SU-DHL-6 (cell line): Measurements from ENCODE around the gene NELL2.
A peak's percentile ranks its signal among the peaks of the same experiment; 100 is the strongest.

Experiments
- H2AFZ ChIP-seq: fragments of 200-600 bp; sonication (generic); 2 replicates; pipeline ENCODE4 v1.6.1; 2014; ENCODE audit warnings: low read depth, mild to moderate bottlenecking, moderate library complexity, mixed read lengths, antibody characterized with exemption, low read length; ENCODE audit not compliant: severe bottlenecking
- H3F3A ChIP-seq: fragments of 200-600 bp; shearing (Covaris generic); 2 replicates; pipeline ENCODE4 v1.6.0; 2016; ENCODE audit warnings: antibody characterized with exemption, mild to moderate bottlenecking; ENCODE audit not compliant: insufficient read depth
- H3K27ac ChIP-seq: fragments of 200-600 bp; sonication (generic); 2 replicates; pipeline ENCODE4 v1.5.1; 2016; ENCODE audit warnings: low read depth, mild to moderate bottlenecking, low read length, moderate library complexity, mixed read lengths
- H3K27me3 ChIP-seq: fragments of 200-600 bp; sonication (generic), shearing (Covaris generic); 2 replicates; pipeline ENCODE4 v1.6.0; 2014; ENCODE audit warnings: mild to moderate bottlenecking, low read length
- H3K36me3 ChIP-seq: fragments of 200-600 bp; sonication (generic); 2 replicates; pipeline ENCODE4 v1.6.1; 2014; ENCODE audit warnings: mild to moderate bottlenecking, low read length, mixed read lengths
- H3K4me2 ChIP-seq: fragments of 300-600, 200-600 bp; shearing (Covaris generic), sonication (generic); 2 replicates; pipeline ENCODE4 v1.6.0; 2014; ENCODE audit warnings: low read length, low read depth, mild to moderate bottlenecking; ENCODE audit not compliant: poor library complexity, severe bottlenecking
- H3K4me3 ChIP-seq: fragments of 200-600 bp; sonication (generic); 2 replicates; pipeline ENCODE4 v1.5.1; 2014; ENCODE audit warnings: antibody characterized with exemption, low read length, mild to moderate bottlenecking, mixed read lengths; ENCODE audit not compliant: insufficient read depth, poor library complexity, severe bottlenecking
- H3K79me2 ChIP-seq: fragments of 200-600 bp; sonication (generic); 2 replicates; pipeline ENCODE4 v1.6.1; 2014; ENCODE audit warnings: mild to moderate bottlenecking, low read length, moderate library complexity; ENCODE audit not compliant: insufficient read depth
- H3K9ac ChIP-seq: fragments of 200-600 bp; sonication (generic); 2 replicates; pipeline ENCODE4 v1.7.0; 2014; ENCODE audit warnings: mild to moderate bottlenecking, low read length
- H3K9me2 ChIP-seq: fragments of 200-600 bp; sonication (generic); replicated peaks from 2 replicates; pipeline ENCODE4 v1.6.1; 2014; ENCODE audit warnings: low read length; ENCODE audit not compliant: insufficient read depth
- H3K9me3 ChIP-seq: fragments of 200-600 bp; sonication (generic); 2 replicates; pipeline ENCODE4 v1.6.1; 2014; ENCODE audit warnings: low read length, mixed read lengths; ENCODE audit not compliant: insufficient read depth
- H4K20me1 ChIP-seq: fragments of 200-600 bp; sonication (generic); 2 replicates; pipeline ENCODE4 v1.6.1; 2014; ENCODE audit warnings: low read depth, mild to moderate bottlenecking, antibody characterized with exemption, low read length, moderate library complexity, mixed read lengths
- EZH2phosphoT487 ChIP-seq: fragments of 200-600 bp; sonication (generic), shearing (Covaris generic); conservative IDR thresholded peaks from 2 replicates; pipeline ENCODE4 v1.6.1; 2018; ENCODE audit warnings: mild to moderate bottlenecking, antibody characterized with exemption, low read length, moderate library complexity, mixed read lengths
- TF ChIP-seq, protein P1 (sequence below): fragments of 200-600 bp; sonication (generic); IDR thresholded peaks from one replicate; pipeline ENCODE4 v1.5.1; 2017; ENCODE audit warnings: antibody characterized with exemption, mild to moderate bottlenecking, low read length, moderate library complexity; ENCODE audit not compliant: insufficient read depth, poor library complexity, severe bottlenecking

NELL2 gene

DNA sequence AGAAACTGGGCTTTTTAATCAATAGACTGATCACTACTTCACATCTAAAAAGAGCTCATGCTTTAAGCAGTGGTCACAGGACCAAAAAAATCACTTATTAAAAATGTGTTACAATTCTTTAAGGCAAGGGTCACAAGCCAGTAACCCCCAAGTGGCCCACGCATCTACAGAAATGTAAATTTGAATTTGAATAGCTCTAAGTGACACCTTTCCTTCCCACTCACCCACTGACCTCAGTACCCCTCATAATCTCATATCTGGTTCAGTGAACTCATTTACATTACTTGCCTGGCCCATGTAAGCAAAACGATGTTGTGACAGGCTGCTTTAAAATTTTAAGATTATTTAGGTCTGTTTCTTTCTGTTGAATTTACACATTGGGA, 27.4 kb downstream of the NELL2 start:
- peak overlapping the region; percentile 51 for H3K9ac ChIP-seq
- H3K27me3 ChIP-seq = no peaks in the 10 kb centered on the region
- peaks cover 9% of the 10 kb centered on the region; the same call in 1 of the 2 replicates for H3K79me2 ChIP-seq
- H3K36me3 ChIP-seq = no peaks in the 10 kb centered on the region
- no peaks in the 10 kb centered on the region for H3K9me2 ChIP-seq
- H3K9me3 ChIP-seq = no peaks in the 10 kb centered on the region
- peak overlapping the region; percentile 96 for H3K27ac ChIP-seq
- peak overlapping the region; percentile 80 for H3K4me2 ChIP-seq
- TF ChIP-seq, protein P1, sequence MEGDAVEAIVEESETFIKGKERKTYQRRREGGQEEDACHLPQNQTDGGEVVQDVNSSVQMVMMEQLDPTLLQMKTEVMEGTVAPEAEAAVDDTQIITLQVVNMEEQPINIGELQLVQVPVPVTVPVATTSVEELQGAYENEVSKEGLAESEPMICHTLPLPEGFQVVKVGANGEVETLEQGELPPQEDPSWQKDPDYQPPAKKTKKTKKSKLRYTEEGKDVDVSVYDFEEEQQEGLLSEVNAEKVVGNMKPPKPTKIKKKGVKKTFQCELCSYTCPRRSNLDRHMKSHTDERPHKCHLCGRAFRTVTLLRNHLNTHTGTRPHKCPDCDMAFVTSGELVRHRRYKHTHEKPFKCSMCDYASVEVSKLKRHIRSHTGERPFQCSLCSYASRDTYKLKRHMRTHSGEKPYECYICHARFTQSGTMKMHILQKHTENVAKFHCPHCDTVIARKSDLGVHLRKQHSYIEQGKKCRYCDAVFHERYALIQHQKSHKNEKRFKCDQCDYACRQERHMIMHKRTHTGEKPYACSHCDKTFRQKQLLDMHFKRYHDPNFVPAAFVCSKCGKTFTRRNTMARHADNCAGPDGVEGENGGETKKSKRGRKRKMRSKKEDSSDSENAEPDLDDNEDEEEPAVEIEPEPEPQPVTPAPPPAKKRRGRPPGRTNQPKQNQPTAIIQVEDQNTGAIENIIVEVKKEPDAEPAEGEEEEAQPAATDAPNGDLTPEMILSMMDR = no peak
- no peak for TF ChIP-seq EZH2phosphoT487
- H2AFZ ChIP-seq = peak overlapping the region; percentile 28
- peak overlapping the region; percentile 38 for H3K4me3 ChIP-seq
- peaks cover 29% of the 10 kb centered on the region for H3F3A ChIP-seq
- H4K20me1 ChIP-seq = no peaks in the 10 kb centered on the region

- H3F3A ChIP-seq = peaks cover 29% of the 10 kb centered on the region
- no peaks in the 10 kb centered on the region for H4K20me1 ChIP-seq
- H3K36me3 ChIP-seq = no peaks in the 10 kb centered on the region
- H3K4me2 ChIP-seq = peak overlapping the region; percentile 80
- peak overlapping the region; percentile 47 for H2AFZ ChIP-seq
- no peaks in the 10 kb centered on the region for H3K27me3 ChIP-seq
- TF ChIP-seq, protein P1 = no peak
- no peak for TF ChIP-seq EZH2phosphoT487
- no peaks in the 10 kb centered on the region for H3K9me2 ChIP-seq
- H3K9ac ChIP-seq = peak overlapping the region; percentile 51
- peaks cover 9% of the 10 kb centered on the region; the same call in 1 of the 2 replicates for H3K79me2 ChIP-seq
- H3K27ac ChIP-seq = peak overlapping the region; percentile 96
- H3K4me3 ChIP-seq = peak overlapping the region; percentile 42
- no peaks in the 10 kb centered on the region for H3K9me3 ChIP-seq
These were observed 28.0 kb downstream of the NELL2 start for GRCh38 chr12:44847888-44848702.

DNA sequence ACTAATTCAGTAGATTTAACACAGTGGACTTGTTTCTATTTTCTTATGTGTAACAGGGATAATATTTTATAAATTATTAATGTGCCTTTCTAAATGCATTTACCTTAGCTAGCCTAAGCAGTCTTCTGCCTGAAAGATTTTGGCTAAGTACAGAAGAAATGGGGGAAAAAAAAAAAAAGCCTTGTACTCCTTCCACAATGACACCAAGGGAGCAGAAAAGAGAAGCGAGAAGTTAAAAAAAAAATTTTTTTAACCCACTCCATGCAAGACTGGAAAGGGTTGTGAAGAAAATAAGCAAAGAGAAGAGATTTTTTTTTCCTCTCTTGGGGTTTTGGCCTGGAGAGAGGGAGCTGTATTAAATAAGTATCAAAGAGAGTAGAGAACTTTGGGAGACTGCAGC, 28.7 kb downstream of the NELL2 start:
- peak overlapping the region; percentile 96 for H3K27ac ChIP-seq
- peak overlapping the region; percentile 42 for H3K4me3 ChIP-seq
- H3K36me3 ChIP-seq = no peaks in the 10 kb centered on the region
- H3K9me2 ChIP-seq = no peaks in the 10 kb centered on the region
- H4K20me1 ChIP-seq = no peaks in the 10 kb centered on the region
- peaks cover 29% of the 10 kb centered on the region for H3F3A ChIP-seq
- peak overlapping the region; percentile 80 for H3K4me2 ChIP-seq
- peak overlapping the region; percentile 51 for H3K9ac ChIP-seq
- H3K79me2 ChIP-seq = peaks cover 9% of the 10 kb centered on the region; the same call in 1 of the 2 replicates
- no peaks in the 10 kb centered on the region for H3K9me3 ChIP-seq
- peak overlapping the region; percentile 47 for H2AFZ ChIP-seq
- H3K27me3 ChIP-seq = no peaks in the 10 kb centered on the region
- TF ChIP-seq, protein P1 = no peak
- no peak for TF ChIP-seq EZH2phosphoT487
